ENCODE results near the gene ANK2.

- TF ChIP-seq CTCF (IDR thresholded peaks at IDR 0.05; ENCODE audit: insufficient read depth, low read length, poor library complexity, severe bottlenecking) (no peak), EZH2phosphoT487 (conservative IDR thresholded peaks at IDR 0.05; ENCODE audit: low read length) (no peak)
These were observed 65.4 kb downstream of the ANK2 start for GRCh38 chr4:113114884-113115283.

Measured in SU-DHL-6 (cell line).